Stimulated activated naive CD8-positive, alpha-beta T cell treated with anti-CD3 and anti-CD28 coated beads, Interleukin-15, amount 100 ng/mL, for 72 hours (primary cell): ENCODE measurements around the gene DNMT3A.

ENCODE experiments used
- ATAC-seq: fragments of 150-1000 bp; cut with Tn5 transposase; 2 replicates; pipeline ENCODE4 v1.10.0; 2021; ENCODE audit warnings: mild to moderate bottlenecking, moderate library complexity
- DNase-seq, 2 donors: peaks; one replicate each; pipeline ENCODE4 v3.0.0; 2021 to 2022
- H3K27ac Mint-ChIP-seq, 2 donors: one replicate each; pipeline ENCODE4 v1.8.0; 2022; ENCODE audit warnings: mild to moderate bottlenecking in 2 of 2, mixed read lengths in 2 of 2, moderate library complexity in 2 of 2
- H3K27me3 Mint-ChIP-seq: one replicate; pipeline ENCODE4 v1.8.0; 2022; ENCODE audit warnings: mixed read lengths
- H3K4me1 Mint-ChIP-seq: one replicate; pipeline ENCODE4 v1.8.0; 2022; ENCODE audit warnings: mild to moderate bottlenecking, mixed read lengths
- H3K4me3 Mint-ChIP-seq, 2 donors: one replicate each; pipeline ENCODE4 v1.8.0; 2022; ENCODE audit warnings: mild to moderate bottlenecking in 2 of 2, mixed read lengths in 2 of 2, moderate library complexity in 1 of 2
- H3K9me3 Mint-ChIP-seq, 2 donors: one replicate each; pipeline ENCODE4 v1.8.0; 2022; ENCODE audit warnings: mixed read lengths in 2 of 2

Gene DNMT3A

GRCh38 chr2:25204190-25204838, 137.4 kb downstream of the DNMT3A start:
- DNase-seq (no peak), ATAC-seq (peak; percentile 46)
- Mint-ChIP-seq H3K27ac (no peak overlapping the region), H3K4me3 (no peak overlapping the region), H3K9me3 (no peaks in the 10 kb centered on the region), H3K27me3 (no peaks in the 10 kb centered on the region), H3K4me1 (peaks cover 52% of the 10 kb centered on the region)

GRCh38 chr2:25202275-25202674, 139.4 kb downstream of the DNMT3A start:
- DNase-seq (no peak), ATAC-seq (no peak)
- H3K27ac Mint-ChIP-seq = no peak overlapping the region
- no peaks in the 10 kb centered on the region for H3K27me3 Mint-ChIP-seq
- H3K9me3 Mint-ChIP-seq = no peaks in the 10 kb centered on the region
- no peak overlapping the region for H3K4me3 Mint-ChIP-seq
- peaks cover 33% of the 10 kb centered on the region for H3K4me1 Mint-ChIP-seq

GRCh38 chr2:25201794-25202193, 139.9 kb downstream of the DNMT3A start:
- peak; percentile 31 for ATAC-seq
- H3K27ac Mint-ChIP-seq = no peak overlapping the region
- DNase-seq = no peak
- H3K27me3 Mint-ChIP-seq = no peaks in the 10 kb centered on the region
- no peak overlapping the region for H3K4me3 Mint-ChIP-seq
- H3K9me3 Mint-ChIP-seq = no peaks in the 10 kb centered on the region
- H3K4me1 Mint-ChIP-seq = peaks cover 28% of the 10 kb centered on the region

GRCh38 chr2:25201265-25201664, 140.5 kb downstream of the DNMT3A start:
- no peak overlapping the region for H3K27ac Mint-ChIP-seq
- ATAC-seq = peak; percentile 47
- H3K4me3 Mint-ChIP-seq = no peak overlapping the region
- peaks cover 23% of the 10 kb centered on the region for H3K4me1 Mint-ChIP-seq
- no peaks in the 10 kb centered on the region for H3K27me3 Mint-ChIP-seq
- no peak for DNase-seq
- no peaks in the 10 kb centered on the region for H3K9me3 Mint-ChIP-seq

- Mint-ChIP-seq H3K4me1 (peaks cover 22% of the 10 kb centered on the region), H3K4me3 (no peak overlapping the region), H3K9me3 (no peaks in the 10 kb centered on the region), H3K27ac (no peak overlapping the region), H3K27me3 (no peaks in the 10 kb centered on the region)
- ATAC-seq (no peak), DNase-seq (no peak)
These were observed 143.1 kb downstream of the DNMT3A start for GRCh38 chr2:25198576-25198975.

GRCh38 chr2:25198209-25198525, 143.6 kb downstream of the DNMT3A start:
- ATAC-seq (no peak), DNase-seq (no peak)
- H3K4me1 Mint-ChIP-seq = peaks cover 18% of the 10 kb centered on the region
- no peaks in the 10 kb centered on the region for H3K27me3 Mint-ChIP-seq
- no peak overlapping the region for H3K27ac Mint-ChIP-seq
- no peak overlapping the region for H3K4me3 Mint-ChIP-seq
- no peaks in the 10 kb centered on the region for H3K9me3 Mint-ChIP-seq

GRCh38 chr2:25197336-25198208, 144.2 kb downstream of the DNMT3A start:
- Mint-ChIP-seq H3K9me3 (no peaks in the 10 kb centered on the region), H3K4me3 (no peak overlapping the region), H3K27me3 (no peaks in the 10 kb centered on the region), H3K4me1 (peaks cover 14% of the 10 kb centered on the region), H3K27ac (peak overlapping the region in 1 of 2 donors; percentile 60)
- no peak for ATAC-seq
- DNase-seq = no peak

- H3K27ac Mint-ChIP-seq = no peak overlapping the region
- H3K9me3 Mint-ChIP-seq = no peaks in the 10 kb centered on the region
- H3K4me1 Mint-ChIP-seq = no peaks in the 10 kb centered on the region
- H3K27me3 Mint-ChIP-seq = no peaks in the 10 kb centered on the region
- no peak for ATAC-seq
- no peak for DNase-seq
- no peak overlapping the region for H3K4me3 Mint-ChIP-seq
These were observed 147.1 kb downstream of the DNMT3A start for GRCh38 chr2:25194576-25195122.

- H3K27ac Mint-ChIP-seq = no peak overlapping the region
- H3K4me1 Mint-ChIP-seq = no peaks in the 10 kb centered on the region
These were observed 151.2 kb downstream of the DNMT3A start for GRCh38 chr2:25190536-25190935.

GRCh38 chr2:25188405-25188804, 153.3 kb downstream of the DNMT3A start:
- ATAC-seq = no peak

More at GRCh38 chr2:25190536-25190935, 151.2 kb downstream of the DNMT3A start:
- Mint-ChIP-seq H3K4me3 (no peak overlapping the region), H3K27me3 (no peaks in the 10 kb centered on the region), H3K9me3 (no peaks in the 10 kb centered on the region)
- no peak for ATAC-seq
- no peak for DNase-seq

GRCh38 chr2:25187729-25188350, 153.9 kb downstream of the DNMT3A start:
- H3K4me1 Mint-ChIP-seq = no peaks in the 10 kb centered on the region
- H3K27ac Mint-ChIP-seq = no peak overlapping the region

More at GRCh38 chr2:25188405-25188804, 153.3 kb downstream of the DNMT3A start:
- H3K4me1 Mint-ChIP-seq = no peaks in the 10 kb centered on the region
- H3K27ac Mint-ChIP-seq = no peak overlapping the region
- no peak overlapping the region for H3K4me3 Mint-ChIP-seq
- no peak for DNase-seq
- no peaks in the 10 kb centered on the region for H3K9me3 Mint-ChIP-seq
- no peaks in the 10 kb centered on the region for H3K27me3 Mint-ChIP-seq

GRCh38 chr2:25184254-25184653, 157.5 kb downstream of the DNMT3A start:
- Mint-ChIP-seq H3K27ac (no peak overlapping the region), H3K4me1 (no peaks in the 10 kb centered on the region), H3K9me3 (no peaks in the 10 kb centered on the region), H3K4me3 (no peak overlapping the region), H3K27me3 (peaks cover under 1% of the 10 kb centered on the region)
- DNase-seq (no peak), ATAC-seq (no peak)

More at GRCh38 chr2:25187729-25188350, 153.9 kb downstream of the DNMT3A start:
- Mint-ChIP-seq H3K27me3 (no peaks in the 10 kb centered on the region), H3K4me3 (no peak overlapping the region), H3K9me3 (no peaks in the 10 kb centered on the region)
- DNase-seq (no peak), ATAC-seq (no peak)

GRCh38 chr2:25178976-25179375, 162.7 kb downstream of the DNMT3A start:
- peaks cover 29% of the 10 kb centered on the region for H3K27me3 Mint-ChIP-seq
- H3K27ac Mint-ChIP-seq = no peak overlapping the region
- no peaks in the 10 kb centered on the region for H3K4me1 Mint-ChIP-seq
- ATAC-seq (no peak), DNase-seq (no peak)
- no peak overlapping the region for H3K4me3 Mint-ChIP-seq
- H3K9me3 Mint-ChIP-seq = no peaks in the 10 kb centered on the region
